ENCODE data around the gene PAH.

The PAH gene

GRCh38 chr12:102917026-102917787 lies at the start of gene PAH:
Gene PAH (minus strand): TSS chr12:102917244. CDS start chr12:102917130, 114 bp downstream.
- H3K4me3 ChIP-seq (ENCODE audit: low read length), result peak within 1 kb of the TSS; percentile 20
- DNase-seq (ENCODE audit: low read depth), result peak; percentile 16
- peak; percentile 31 for TF ChIP-seq CTCF (IDR thresholded peaks at IDR 0.05; ENCODE audit: insufficient read depth, low read depth, low read length, missing control alignments)

- H3K4me3 ChIP-seq (ENCODE audit: low read length), result no peak overlapping the region
- no peak for TF ChIP-seq CTCF (IDR thresholded peaks at IDR 0.05; ENCODE audit: insufficient read depth, low read depth, low read length, missing control alignments)
- no peak for DNase-seq (ENCODE audit: low read depth)
These were observed 49.3 kb upstream of the PAH start for GRCh38 chr12:102966200-102966863.

- H3K4me3 ChIP-seq (ENCODE audit: low read length), result no peak overlapping the region
- DNase-seq (ENCODE audit: low read depth), result no peak
- TF ChIP-seq CTCF (IDR thresholded peaks at IDR 0.05; ENCODE audit: insufficient read depth, low read depth, low read length, missing control alignments), result no peak
These were observed 48.5 kb upstream of the PAH start for GRCh38 chr12:102965281-102966155.

DNA sequence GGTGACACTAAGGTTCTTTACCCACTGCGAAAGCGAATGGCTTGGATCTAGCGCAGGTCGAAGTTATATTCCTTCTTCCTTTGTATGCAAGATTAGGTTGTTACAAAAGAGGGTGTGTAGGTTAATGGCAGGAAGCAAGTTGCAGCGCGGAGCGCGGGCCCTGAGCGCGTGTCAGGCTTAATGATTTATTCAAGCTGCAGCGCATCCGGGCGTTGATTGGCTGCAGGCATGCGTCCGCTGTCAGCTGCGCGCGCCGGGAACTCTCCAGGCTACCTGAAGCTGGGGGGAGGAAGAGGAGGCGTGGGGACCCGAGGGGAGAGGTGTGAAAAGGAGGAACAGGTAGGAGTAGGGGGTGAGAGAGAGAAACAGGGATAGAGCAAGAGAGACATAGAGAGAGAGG lies 47.8 kb upstream of the PAH start:
- TF ChIP-seq CTCF (IDR thresholded peaks at IDR 0.05; ENCODE audit: insufficient read depth, low read depth, low read length, missing control alignments), result no peak
- peak; percentile 49 for DNase-seq (ENCODE audit: low read depth)
- no peak overlapping the region for H3K4me3 ChIP-seq (ENCODE audit: low read length)

DNA sequence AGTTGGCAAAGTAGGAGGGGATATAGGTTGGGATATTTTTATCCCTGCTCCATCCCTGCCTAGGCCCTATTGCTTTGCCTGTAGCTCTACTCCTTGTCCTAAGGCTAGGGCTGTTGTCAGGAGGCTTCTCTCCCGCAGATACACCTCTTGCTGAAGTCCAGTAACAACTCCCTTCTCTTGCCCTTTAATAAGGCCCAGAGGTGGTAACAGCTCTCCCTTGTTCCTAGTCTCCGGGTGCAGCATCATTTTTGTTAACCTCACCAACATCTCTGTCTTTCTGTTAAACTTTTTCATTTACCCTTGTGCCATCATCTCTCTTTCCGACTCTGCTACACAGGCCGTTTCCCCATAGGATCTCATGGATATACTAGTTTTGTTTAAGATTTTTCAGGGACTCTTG lies 46.8 kb upstream of the PAH start:
- no peak for TF ChIP-seq CTCF (IDR thresholded peaks at IDR 0.05; ENCODE audit: insufficient read depth, low read depth, low read length, missing control alignments)
- DNase-seq (ENCODE audit: low read depth), result no peak
- no peak overlapping the region for H3K4me3 ChIP-seq (ENCODE audit: low read length)

DNA sequence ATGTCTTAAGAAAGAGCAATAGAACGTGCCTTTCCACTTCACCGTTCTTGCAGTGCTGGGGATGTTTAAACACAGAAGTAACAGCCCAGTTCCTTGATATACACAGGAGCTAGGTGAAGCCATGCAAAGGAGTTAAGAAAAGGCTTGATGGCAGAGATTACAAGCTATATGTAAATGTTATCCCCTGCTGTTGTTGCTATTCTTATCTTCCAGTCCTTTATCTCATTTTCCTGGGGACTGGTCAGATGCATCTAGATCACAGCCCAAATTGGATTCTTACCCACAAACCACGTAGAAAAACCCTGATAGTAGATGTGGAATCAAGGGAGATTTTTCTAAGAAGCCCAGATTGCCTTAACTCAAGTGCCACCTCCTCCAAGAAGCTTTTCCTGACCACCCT lies 45.9 kb upstream of the PAH start:
- no peak overlapping the region for H3K4me3 ChIP-seq (ENCODE audit: low read length)
- TF ChIP-seq CTCF (IDR thresholded peaks at IDR 0.05; ENCODE audit: insufficient read depth, low read depth, low read length, missing control alignments), result no peak
- no peak for DNase-seq (ENCODE audit: low read depth)

All from epithelial cell of esophagus (primary cell).